Neutrophil (primary cell): ENCODE data around the gene TOB2.
"Not testable (repeated sequence)": the region's sequence is repeated elsewhere in the genome, so short reads cannot be mapped to it uniquely, and the experiment has no call there.

Experiments used
- H3K27ac ChIP-seq: fragments of 200-600 bp; sonication (generic); 2 replicates; pipeline ENCODE4 v1.5.1; 2016; ENCODE audit warnings: mild to moderate bottlenecking, moderate library complexity
- H3K27me3 ChIP-seq: fragments of 200-600 bp; sonication (generic); 2 replicates; pipeline ENCODE4 v1.6.0; 2016; ENCODE audit warnings: mild to moderate bottlenecking
- H3K36me3 ChIP-seq: fragments of 200-600 bp; sonication (generic); 2 replicates; pipeline ENCODE4 v1.5.1; 2017
- H3K4me1 ChIP-seq, 2 experiments: fragments of 200-600 bp in 1 of 2; sonication (generic) in 1 of 2; 1 replicate in 1 of 2; 2 replicates in 1 of 2; pipeline versions ENCODE4 v1.5.1 to v1.6.1; 2013 to 2016; ENCODE audit warnings: low read depth in 1 of 2, low read length in 1 of 2, mild to moderate bottlenecking in 1 of 2, moderate library complexity in 1 of 2; ENCODE audit not compliant: control insufficient read depth in 1 of 2, insufficient read depth in 1 of 2
- H3K4me3 ChIP-seq, 2 experiments: fragments of 200-600 bp in 1 of 2; sonication (generic) in 1 of 2; 1 replicate in 1 of 2; 2 replicates in 1 of 2; pipeline ENCODE4 v1.5.1; 2013 to 2016; ENCODE audit warnings: low read depth in 1 of 2, low read length in 1 of 2, mild to moderate bottlenecking in 1 of 2, moderate library complexity in 1 of 2
- H3K9me3 ChIP-seq: fragments of 200-600 bp; sonication (generic); 2 replicates; pipeline ENCODE4 v1.5.1; 2016
- CTCF ChIP-seq: fragments of 200-600 bp; sonication (generic); IDR thresholded peaks from 2 replicates; pipeline ENCODE4 v1.5.1; 2016; ENCODE audit warnings: antibody characterized with exemption

Gene TOB2

GRCh38 chr22:41471568-41471967 lies 25.0 kb upstream of the TOB2 start:
- Histone ChIP-seq H3K4me1 (peaks cover 18 to 20% of the 10 kb centered on the region in 2 experiments), H3K36me3 (peaks cover 14% of the 10 kb centered on the region), H3K9me3 (no peaks in the 10 kb centered on the region), H3K4me3 (no peak overlapping the region), H3K27ac (no peak overlapping the region), H3K27me3 (no peaks in the 10 kb centered on the region)
- no peak for TF ChIP-seq CTCF

- no peaks in the 10 kb centered on the region for H3K9me3 ChIP-seq
- H3K4me3 ChIP-seq: no peak overlapping the region
- H3K27ac ChIP-seq: no peak overlapping the region
- H3K36me3 ChIP-seq: peaks cover 21% of the 10 kb centered on the region
- H3K4me1 ChIP-seq: peaks cover 18 to 20% of the 10 kb centered on the region in 2 experiments
- no peak for TF ChIP-seq CTCF
- H3K27me3 ChIP-seq: no peaks in the 10 kb centered on the region
Observed at GRCh38 chr22:41470886-41471285, 24.3 kb upstream of the TOB2 start.

- no peak for TF ChIP-seq CTCF
- Histone ChIP-seq H3K4me3 (peak overlapping the region; percentile 83 to 95), H3K27me3 (no peaks in the 10 kb centered on the region), H3K9me3 (no peaks in the 10 kb centered on the region), H3K36me3 (peaks cover 36% of the 10 kb centered on the region), H3K27ac (peak overlapping the region; percentile 98), H3K4me1 (peaks cover 18 to 20% of the 10 kb centered on the region in 2 experiments)
Observed at GRCh38 chr22:41469218-41469851, 22.7 kb upstream of the TOB2 start.

- Histone ChIP-seq H3K36me3 (peaks cover 43% of the 10 kb centered on the region), H3K4me1 (peaks cover 18 to 20% of the 10 kb centered on the region in 2 experiments)
Observed at GRCh38 chr22:41468381-41469217, 22.0 kb upstream of the TOB2 start, which contains the start of the genes ACO2 and PHF5A. Gene ACO2, plus strand, starts transcription at chr22:41469117. Its CDS starts 30 bp downstream, at chr22:41469147. Gene PHF5A, minus strand, starts transcription at chr22:41468692. Its CDS starts 39 bp downstream, at chr22:41468653.

GRCh38 chr22:41461901-41462300 lies 15.3 kb upstream of the TOB2 start:
- H3K27ac ChIP-seq: no peak overlapping the region
- peaks cover 78% of the 10 kb centered on the region for H3K36me3 ChIP-seq
- H3K27me3 ChIP-seq: no peaks in the 10 kb centered on the region
- H3K9me3 ChIP-seq: no peaks in the 10 kb centered on the region
- no peaks in the 10 kb centered on the region for H3K4me1 ChIP-seq
- no peak overlapping the region for H3K4me3 ChIP-seq
- no peak for TF ChIP-seq CTCF

More at GRCh38 chr22:41468381-41469217, 22.0 kb upstream of the TOB2 start, which contains the start of the genes ACO2 and PHF5A:
- peak within 1 kb of the TSS; percentile 98 for H3K27ac ChIP-seq
- no peaks in the 10 kb centered on the region for H3K27me3 ChIP-seq
- H3K9me3 ChIP-seq: no peaks in the 10 kb centered on the region
- H3K4me3 ChIP-seq: peak within 1 kb of the TSS; percentile 83 to 95
- no peak for TF ChIP-seq CTCF

GRCh38 chr22:41460071-41460470 lies 13.5 kb upstream of the TOB2 start:
- H3K4me1 ChIP-seq, H3K27ac ChIP-seq, H3K27me3 ChIP-seq, H3K9me3 ChIP-seq, H3K4me3 ChIP-seq: not testable (repeated sequence)
- H3K36me3 ChIP-seq: peaks cover 60% of the 10 kb centered on the region
